Endothelial cell of umbilical vein (primary cell): ENCODE measurements around the gene SAP30L. TPM values are rescaled to one million over a fixed set of nuclear protein-coding genes. Genes with fewer than 3 reads are reported as not detected.

ENCODE experiments used
- BruUV-seq: library from RNA; stranded (reverse); fragments of 400-500 nt; replicated peaks from 2 replicates; lab custom pipeline; 2021; lab: Mats Ljungman, UMichigan
- CTCF ChIA-PET: fragments of 300-600, 350-600 bp; sonication (Branson Sonifier 250); formaldehyde crosslinking; loops from one replicate; lab custom pipeline; 2021; ENCODE audit warnings: antibody characterized with exemption, inconsistent platforms; lab: Charles Lee
- POLR2A ChIA-PET: fragments of 300-600, 350-600 bp; sonication (Branson Sonifier 250); formaldehyde crosslinking; loops from one replicate; lab custom pipeline; 2021; ENCODE audit warnings: antibody characterized with exemption, inconsistent platforms; lab: Charles Lee
- DNase-seq: peaks from one replicate; pipeline ENCODE4 v3.0.0-alpha.2; 2011; ENCODE audit warnings: low read depth, low spot score
- FAIRE-seq: peaks from 2 replicates; lab custom pipeline; 2011; peaks lifted over from hg19 to GRCh38; lab: Jason Lieb, UNC
- H2AFZ ChIP-seq: 2 replicates; pipeline ENCODE4 v1.6.0; 2012; ENCODE audit warnings: low read depth, low read length, control low read depth, inconsistent platforms
- H3K27ac ChIP-seq: 2 replicates; pipeline ENCODE4 v1.5.1; 2011; ENCODE audit warnings: low read depth, mild to moderate bottlenecking, control low read depth, low read length, moderate library complexity; ENCODE audit not compliant: insufficient read depth
- H3K27me3 ChIP-seq, 2 experiments: 2 replicates each; pipeline versions ENCODE4 v1.6.0 to v1.6.1; 2011; ENCODE audit warnings: low read length in 2 of 2, mixed read lengths in 1 of 2; ENCODE audit not compliant: control insufficient read depth in 2 of 2, insufficient read depth in 2 of 2
- H3K36me3 ChIP-seq, 2 experiments: 2 replicates in 1 of 2; 3 replicates in 1 of 2; pipeline ENCODE4 v1.5.1; 2011; ENCODE audit warnings: low read length in 2 of 2, mild to moderate bottlenecking in 1 of 2, moderate library complexity in 1 of 2; ENCODE audit not compliant: control insufficient read depth in 2 of 2, insufficient read depth in 2 of 2; ENCODE audit errors: extremely low read depth in 1 of 2
- H3K4me1 ChIP-seq: 3 replicates; pipeline ENCODE4 v1.5.1; 2011; ENCODE audit warnings: mild to moderate bottlenecking, low read length; ENCODE audit not compliant: control insufficient read depth, insufficient read depth; ENCODE audit errors: extremely low read depth
- H3K4me2 ChIP-seq: 2 replicates; pipeline ENCODE4 v1.6.1; 2011; ENCODE audit warnings: low read length, control low read depth, mixed read lengths; ENCODE audit not compliant: insufficient read depth
- H3K4me3 ChIP-seq, 3 experiments: fragments of 200-600 bp in 1 of 3; sonication (generic), shearing (Covaris generic) in 1 of 3; replicated peaks in 1 of 3; 2 replicates each; pipeline ENCODE4 v1.5.1; 2011 to 2016; ENCODE audit warnings: control low read depth in 3 of 3, low read length in 3 of 3, mild to moderate bottlenecking in 2 of 3, inconsistent platforms in 1 of 3, low read depth in 1 of 3, moderate library complexity in 1 of 3; ENCODE audit not compliant: insufficient read depth in 1 of 3
- H3K79me2 ChIP-seq: 2 replicates; pipeline ENCODE4 v1.6.0; 2012; ENCODE audit warnings: low read length, inconsistent platforms; ENCODE audit not compliant: control insufficient read depth, insufficient read depth
- H3K9ac ChIP-seq: replicated peaks from 2 replicates; pipeline ENCODE3; 2011; ENCODE audit warnings: low read length, control low read depth; ENCODE audit not compliant: insufficient read depth; ENCODE audit errors: extremely low read depth
- H3K9me1 ChIP-seq: replicated peaks from 3 replicates; pipeline ENCODE4 v1.6.0; 2011; ENCODE audit warnings: mild to moderate bottlenecking, low read length; ENCODE audit not compliant: control insufficient read depth, insufficient read depth; ENCODE audit errors: extremely low read depth
- H3K9me3 ChIP-seq: replicated peaks from 2 replicates; pipeline ENCODE4 v1.5.1; 2012; ENCODE audit warnings: low read length, inconsistent platforms; ENCODE audit not compliant: control insufficient read depth, insufficient read depth
- H4K20me1 ChIP-seq: replicated peaks from 2 replicates; pipeline ENCODE3; 2011; ENCODE audit warnings: mild to moderate bottlenecking, low read length; ENCODE audit not compliant: control insufficient read depth, insufficient read depth; ENCODE audit errors: extremely low read depth
- EZH2 ChIP-seq: IDR thresholded peaks from 2 replicates; pipeline ENCODE4 v1.6.1; 2012; ENCODE audit warnings: borderline replicate concordance, low read depth, mild to moderate bottlenecking, moderate library complexity, low read length, inconsistent platforms; ENCODE audit not compliant: severe bottlenecking
- MYC ChIP-seq: IDR thresholded peaks from one replicate; pipeline ENCODE4 v1.6.1; 2011; ENCODE audit warnings: mild to moderate bottlenecking, low read depth, low read length
- POLR2A ChIP-seq: IDR thresholded peaks from 2 replicates; pipeline ENCODE4 v1.6.1; 2012; ENCODE audit warnings: low read depth, mild to moderate bottlenecking, control low read depth, low read length
- POLR2AphosphoS5 ChIP-seq: IDR thresholded peaks from 2 replicates; pipeline ENCODE4 v1.6.1; 2012; ENCODE audit warnings: low read depth, mild to moderate bottlenecking, control low read depth, low read length, moderate library complexity; ENCODE audit not compliant: insufficient read depth
- dilution Hi-C: fragments of 300-500 bp; cut with MboI; formaldehyde crosslinking; loops from one replicate; pipeline ENCODE4 v1.15.0; 2019; ENCODE audit warnings: low sequenced_read_pairs; ENCODE audit not compliant: extremely low pct_ligation_motif_present
- intact Hi-C: fragments of 100-400 bp; cut with micrococcal nuclease; formaldehyde crosslinking; loops from one replicate; pipeline ENCODE4 v1.10.0; 2022
- polyA plus RNA-seq, 4 experiments: library from polyadenylated mRNA; depleted of rRNA in 3 of 4; stranded (reverse) in 3 of 4; unstranded in 1 of 4; fragments of >200 nt; gene quantifications; 2 replicates each; pipeline versions ENCODE4 v1.2.1 to v1.2.3, GENCODE V29; 2011 to 2012; ENCODE audit warnings: missing spikeins in 1 of 4
- total RNA-seq: library from RNA; stranded (reverse); gene quantifications from 2 replicates; pipeline ENCODE4 v1.2.3, GENCODE V29; 2021

SAP30L gene
- total and polyA plus RNA-seq, 2 donors (not counting 3 experiments of a cell fraction or from before 2014, with no cell fraction given): 18.1 to 37.8 TPM

DNA sequence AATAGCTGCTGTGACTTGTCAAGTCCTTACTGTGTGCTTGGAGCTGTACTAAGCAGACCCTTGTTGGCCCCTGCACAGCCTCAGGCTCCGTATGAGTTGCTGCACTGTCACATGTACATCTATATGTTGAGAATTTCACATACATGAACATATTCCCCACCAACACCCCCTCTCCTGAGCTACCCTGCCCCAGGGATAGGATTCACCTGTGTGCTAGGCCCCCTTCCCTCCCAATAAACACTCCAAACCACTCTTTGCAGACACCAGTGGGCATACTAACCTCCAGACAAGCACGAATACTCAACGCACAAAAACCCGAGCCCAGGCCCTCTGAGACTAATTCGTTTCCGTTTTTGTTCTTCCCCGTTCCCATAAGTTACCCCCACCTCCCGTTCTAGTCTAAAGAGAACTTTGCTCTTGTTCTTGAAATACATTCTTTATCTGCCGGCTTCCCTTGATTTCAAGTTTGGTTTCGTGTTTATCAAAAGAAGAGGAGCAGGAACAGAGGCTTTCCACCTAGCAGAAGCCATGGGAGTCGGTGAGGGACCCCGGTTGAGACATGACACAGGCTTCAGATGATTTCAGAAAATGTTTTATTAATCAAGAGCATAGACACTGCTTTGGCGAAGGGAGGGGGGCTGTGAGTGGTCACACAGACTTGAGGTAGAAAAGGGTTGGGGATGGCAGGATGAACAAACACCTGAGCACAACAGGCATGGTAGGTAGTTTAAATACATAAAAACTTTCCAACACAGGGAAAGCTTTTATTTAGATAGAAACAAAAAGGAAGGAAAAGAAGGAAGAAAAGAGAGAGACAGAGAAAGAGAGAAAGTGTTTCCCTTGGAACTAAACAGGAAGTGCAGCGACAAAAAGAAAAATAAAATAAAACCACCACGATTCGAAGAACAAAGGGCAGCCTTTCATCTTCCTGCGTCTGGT is 28.9 kb downstream of the SAP30L start:
- H3K27me3 ChIP-seq: peaks cover 89 to 96% of the 10 kb centered on the region in 2 experiments
- no peaks in the 10 kb centered on the region for H4K20me1 ChIP-seq
- intact Hi-C loops: no loop called here
- ChIA-PET CTCF (no interaction called here), POLR2A (no interaction called here)
- H3K79me2 ChIP-seq: no peaks in the 10 kb centered on the region
- H2AFZ ChIP-seq: no peak overlapping the region
- no peaks in the 10 kb centered on the region for H3K4me1 ChIP-seq
- H3K36me3 ChIP-seq: no peaks in the 10 kb centered on the region
- TF ChIP-seq POLR2AphosphoS5 (no peak), EZH2 (peak; percentile 54)
- no peak overlapping the region for H3K27ac ChIP-seq
- no peaks in the 10 kb centered on the region for H3K9me3 ChIP-seq
- dilution Hi-C loops: no loop called here
- BruUV-seq: no TSS peak
- no peak overlapping the region for H3K9ac ChIP-seq
- no peak overlapping the region for H3K4me2 ChIP-seq
- no peaks in the 10 kb centered on the region for H3K9me1 ChIP-seq
- H3K4me3 ChIP-seq: no peak overlapping the region
- FAIRE-seq: peak; percentile 24
- DNase-seq: no peak

- intact Hi-C loops (no loop called here), dilution Hi-C loops (no loop called here)
- H3K79me2 ChIP-seq: no peaks in the 10 kb centered on the region
- H3K4me1 ChIP-seq: no peaks in the 10 kb centered on the region
- H3K9me1 ChIP-seq: no peaks in the 10 kb centered on the region
- DNase-seq (no peak), FAIRE-seq (no peak)
- H3K27me3 ChIP-seq: peaks cover 91 to 98% of the 10 kb centered on the region in 2 experiments
- ChIA-PET CTCF (interaction anchor here (1.3 kb wide), 1 partner anchor 45 kb away, joined by 4 read pairs; no protein-coding TSS in a partner anchor), POLR2A (no interaction called here)
- H3K36me3 ChIP-seq: no peaks in the 10 kb centered on the region
- no peak overlapping the region for H2AFZ ChIP-seq
- no peaks in the 10 kb centered on the region for H3K9me3 ChIP-seq
- no TSS peak for BruUV-seq
- H3K4me2 ChIP-seq: no peak overlapping the region
- no peak overlapping the region for H3K4me3 ChIP-seq
- no peak for TF ChIP-seq MYC
- peak; percentile 78 for TF ChIP-seq EZH2
- TF ChIP-seq POLR2A: no peak
- H4K20me1 ChIP-seq: no peaks in the 10 kb centered on the region
- no peak overlapping the region for H3K27ac ChIP-seq
- no peak overlapping the region for H3K9ac ChIP-seq
Measured at GRCh38 chr5:154475591-154476353, 30.0 kb downstream of the SAP30L start.
